Measurements from ENCODE around the gene TBC1D22A.

DNA sequence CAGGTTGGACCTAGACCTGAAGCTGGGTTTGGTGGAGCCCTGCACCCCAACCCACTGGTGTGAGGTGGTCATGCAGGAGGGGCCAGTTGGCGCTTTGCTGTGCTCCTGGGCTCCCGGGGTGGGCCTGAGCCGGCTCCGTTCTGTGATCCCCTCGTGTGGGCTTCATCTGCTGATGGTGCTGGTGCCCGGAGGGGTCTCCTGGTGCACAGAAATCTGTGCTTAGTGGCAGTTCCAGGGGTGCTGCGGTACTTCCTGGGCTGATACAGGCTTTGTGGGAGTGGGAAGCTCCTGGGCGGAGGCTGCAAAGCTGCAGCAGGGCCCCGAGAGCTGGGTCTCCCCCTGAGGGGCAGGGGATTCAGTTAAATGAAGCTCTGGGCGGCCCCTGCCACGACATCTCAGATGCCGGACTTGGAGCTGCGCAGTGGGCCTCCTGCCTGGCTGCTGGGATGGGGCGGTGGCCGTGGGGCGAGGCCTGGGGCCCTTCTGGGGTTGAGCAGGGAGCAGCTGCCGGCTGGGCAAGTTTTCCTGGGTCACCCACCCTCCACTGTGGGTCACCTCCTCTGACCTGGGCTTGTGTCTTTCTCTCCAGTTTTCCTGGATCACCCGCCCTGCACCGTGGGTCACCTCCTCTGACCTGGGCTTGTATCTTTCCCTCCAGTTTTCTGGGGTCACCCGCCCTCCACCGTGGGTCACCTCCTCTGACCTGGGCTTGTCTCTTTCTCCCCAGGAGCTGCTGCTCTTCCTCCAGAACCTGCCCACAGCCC is 410.5 kb downstream of the TBC1D22A start:
- TF ChIP-seq, protein P1, sequence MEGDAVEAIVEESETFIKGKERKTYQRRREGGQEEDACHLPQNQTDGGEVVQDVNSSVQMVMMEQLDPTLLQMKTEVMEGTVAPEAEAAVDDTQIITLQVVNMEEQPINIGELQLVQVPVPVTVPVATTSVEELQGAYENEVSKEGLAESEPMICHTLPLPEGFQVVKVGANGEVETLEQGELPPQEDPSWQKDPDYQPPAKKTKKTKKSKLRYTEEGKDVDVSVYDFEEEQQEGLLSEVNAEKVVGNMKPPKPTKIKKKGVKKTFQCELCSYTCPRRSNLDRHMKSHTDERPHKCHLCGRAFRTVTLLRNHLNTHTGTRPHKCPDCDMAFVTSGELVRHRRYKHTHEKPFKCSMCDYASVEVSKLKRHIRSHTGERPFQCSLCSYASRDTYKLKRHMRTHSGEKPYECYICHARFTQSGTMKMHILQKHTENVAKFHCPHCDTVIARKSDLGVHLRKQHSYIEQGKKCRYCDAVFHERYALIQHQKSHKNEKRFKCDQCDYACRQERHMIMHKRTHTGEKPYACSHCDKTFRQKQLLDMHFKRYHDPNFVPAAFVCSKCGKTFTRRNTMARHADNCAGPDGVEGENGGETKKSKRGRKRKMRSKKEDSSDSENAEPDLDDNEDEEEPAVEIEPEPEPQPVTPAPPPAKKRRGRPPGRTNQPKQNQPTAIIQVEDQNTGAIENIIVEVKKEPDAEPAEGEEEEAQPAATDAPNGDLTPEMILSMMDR (IDR thresholded peaks at IDR 0.05; ENCODE audit: low read depth, low read length): no peak
- TF ChIP-seq EZH2phosphoT487 (IDR thresholded peaks at IDR 0.05; ENCODE audit: low read depth): no peak

All from OCI-LY3 (cell line).